ENCODE data around the gene C16orf90. TPM values are rescaled to one million over a fixed set of nuclear protein-coding genes. Genes with fewer than 3 reads are reported as not detected.

C16orf90 gene
- total and polyA plus RNA-seq, 2 experiments from 2014 or later: not detected

- H3K4me2 ChIP-seq (ENCODE audit: unreplicated experiment): no peak overlapping the region
- peaks cover 46% of the 10 kb centered on the region for H3K36me3 ChIP-seq (ENCODE audit: low read depth)
- no peak for DNase-seq
- no peaks in the 10 kb centered on the region for H4K20me1 ChIP-seq (ENCODE audit: insufficient read depth)
- H3K9me2 ChIP-seq (ENCODE audit: insufficient read depth): no peaks in the 10 kb centered on the region
- WGBS, 2 experiments (ENCODE audit: low coverage in 1 of 2, low lambda C conversion rate in 2 of 2, missing lambda C conversion rate in 2 of 2): 95% methylated on average over 23 of the region's 23 CpGs
- in situ Hi-C loops (cut with MboI): no loop called here
- H3K79me2 ChIP-seq (ENCODE audit: insufficient read depth): no peaks in the 10 kb centered on the region
- H3K27ac ChIP-seq: no peak overlapping the region
- H3K9me3 ChIP-seq (ENCODE audit: low read depth): no peaks in the 10 kb centered on the region
- H3K27me3 ChIP-seq (replicated peaks; ENCODE audit: insufficient read depth): no peaks in the 10 kb centered on the region
- no peaks in the 10 kb centered on the region for H3K4me1 ChIP-seq (ENCODE audit: insufficient read depth)
- H3K4me3 ChIP-seq: no peak overlapping the region
- H3F3A ChIP-seq (ENCODE audit: insufficient read depth): no peaks in the 10 kb centered on the region
- TF ChIP-seq EZH2 (IDR thresholded peaks at IDR 0.05; ENCODE audit: insufficient read depth, poor library complexity, severe bottlenecking) (no peak), EZH2phosphoT487 (IDR thresholded peaks at IDR 0.05; ENCODE audit: insufficient read depth, low read depth) (no peak)
- H3K9ac ChIP-seq: no peak overlapping the region
- no peak overlapping the region for H2AFZ ChIP-seq
These were observed 16.2 kb upstream of the C16orf90 start for GRCh38 chr16:3511286-3512180.

DNA sequence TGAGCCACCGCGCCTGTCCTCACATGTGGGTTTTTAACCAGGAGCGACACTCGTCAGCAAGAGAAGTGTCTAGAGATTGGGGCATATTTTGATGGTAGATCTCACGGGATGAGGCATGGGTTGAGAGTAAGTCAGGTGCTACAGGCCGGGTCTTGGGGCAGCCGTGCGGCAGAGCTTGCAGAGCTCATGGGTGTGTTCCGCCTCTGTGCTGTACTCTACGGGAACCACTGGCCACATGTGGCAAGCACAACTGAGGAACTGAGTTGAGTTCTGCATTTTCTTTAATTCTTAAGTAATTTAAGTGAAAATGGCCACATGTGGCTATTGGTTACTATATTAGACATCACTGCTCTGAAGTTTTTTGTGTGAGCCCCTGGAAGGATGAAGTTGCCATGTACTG lies 15.1 kb upstream of the C16orf90 start:
- Histone ChIP-seq H3K9me2 (ENCODE audit: insufficient read depth) (no peaks in the 10 kb centered on the region), H3K79me2 (ENCODE audit: insufficient read depth) (0 out of 2 replicates have a peak, but pooled peaks cover 6% of the 10 kb centered on the region), H3K9me3 (ENCODE audit: low read depth) (no peaks in the 10 kb centered on the region), H3K9ac (no peak overlapping the region), H3K4me2 (ENCODE audit: unreplicated experiment) (no peak overlapping the region), H3F3A (ENCODE audit: insufficient read depth) (no peaks in the 10 kb centered on the region), H3K36me3 (ENCODE audit: low read depth) (peaks cover 36% of the 10 kb centered on the region), H3K4me3 (no peak overlapping the region), H2AFZ (no peak overlapping the region), H3K4me1 (ENCODE audit: insufficient read depth) (no peaks in the 10 kb centered on the region), H4K20me1 (ENCODE audit: insufficient read depth) (no peaks in the 10 kb centered on the region), H3K27ac (no peak overlapping the region), H3K27me3 (replicated peaks; ENCODE audit: insufficient read depth) (no peaks in the 10 kb centered on the region)
- WGBS, 2 experiments (ENCODE audit: low coverage in 1 of 2, low lambda C conversion rate in 2 of 2, missing lambda C conversion rate in 2 of 2): 97 to 98% methylated on average over 10 of the region's 10 CpGs
- no peak for DNase-seq
- in situ Hi-C loops (cut with MboI): no loop called here
- no peak for TF ChIP-seq EZH2 (IDR thresholded peaks at IDR 0.05; ENCODE audit: insufficient read depth, poor library complexity, severe bottlenecking)
- TF ChIP-seq EZH2phosphoT487 (IDR thresholded peaks at IDR 0.05; ENCODE audit: insufficient read depth, low read depth): no peak

DNA sequence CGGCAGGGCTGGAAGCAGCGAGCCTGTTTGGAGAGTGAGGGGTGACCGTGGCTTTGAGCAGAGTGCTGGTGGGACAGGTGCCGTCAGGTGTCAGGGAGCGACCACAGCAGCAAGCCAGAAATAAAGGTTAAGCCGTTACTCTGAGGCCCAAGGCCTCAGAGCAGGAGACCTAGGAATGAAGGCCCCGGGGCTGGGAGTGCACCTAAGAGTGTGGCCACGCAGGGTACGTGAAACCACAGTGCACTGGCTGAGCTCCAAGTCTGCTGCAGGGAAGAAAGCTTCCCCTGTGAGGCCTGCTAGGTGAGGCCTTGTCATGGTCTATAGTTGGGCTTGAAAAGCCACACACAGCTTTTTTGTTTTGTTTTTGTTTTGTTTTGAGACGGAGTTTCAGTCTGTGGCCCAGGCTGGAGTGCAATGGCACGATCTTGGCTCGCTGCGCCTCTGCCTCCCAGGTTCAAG lies 14.2 kb upstream of the C16orf90 start:
- no peaks in the 10 kb centered on the region for H4K20me1 ChIP-seq (ENCODE audit: insufficient read depth)
- H3K9ac ChIP-seq: no peak overlapping the region
- H2AFZ ChIP-seq: no peak overlapping the region
- no peaks in the 10 kb centered on the region for H3K4me1 ChIP-seq (ENCODE audit: insufficient read depth)
- no peaks in the 10 kb centered on the region for H3K9me2 ChIP-seq (ENCODE audit: insufficient read depth)
- WGBS, 2 experiments (ENCODE audit: low coverage in 1 of 2, low lambda C conversion rate in 2 of 2, missing lambda C conversion rate in 2 of 2): 94 to 98% methylated on average over 12 to 13 of the region's 13 CpGs
- H3K27me3 ChIP-seq (replicated peaks; ENCODE audit: insufficient read depth): no peaks in the 10 kb centered on the region
- no peaks in the 10 kb centered on the region for H3K9me3 ChIP-seq (ENCODE audit: low read depth)
- peaks cover 10% of the 10 kb centered on the region; the same call in 1 of the 2 replicates for H3K79me2 ChIP-seq (ENCODE audit: insufficient read depth)
- H3K27ac ChIP-seq: no peak overlapping the region
- in situ Hi-C loops (cut with MboI): no loop called here
- no peaks in the 10 kb centered on the region for H3F3A ChIP-seq (ENCODE audit: insufficient read depth)
- no peak for DNase-seq
- TF ChIP-seq EZH2phosphoT487 (IDR thresholded peaks at IDR 0.05; ENCODE audit: insufficient read depth, low read depth): no peak
- TF ChIP-seq EZH2 (IDR thresholded peaks at IDR 0.05; ENCODE audit: insufficient read depth, poor library complexity, severe bottlenecking): no peak
- H3K36me3 ChIP-seq (ENCODE audit: low read depth): peaks cover 28% of the 10 kb centered on the region
- no peak overlapping the region for H3K4me2 ChIP-seq (ENCODE audit: unreplicated experiment)
- H3K4me3 ChIP-seq: no peak overlapping the region

GRCh38 chr16:3508736-3509135 lies 13.4 kb upstream of the C16orf90 start:
- Histone ChIP-seq H2AFZ (no peak overlapping the region), H3K4me1 (ENCODE audit: insufficient read depth) (no peaks in the 10 kb centered on the region), H3K4me2 (ENCODE audit: unreplicated experiment) (no peak overlapping the region), H3K9ac (no peak overlapping the region), H4K20me1 (ENCODE audit: insufficient read depth) (no peaks in the 10 kb centered on the region), H3K36me3 (ENCODE audit: low read depth) (peaks cover 21% of the 10 kb centered on the region), H3K9me3 (ENCODE audit: low read depth) (no peaks in the 10 kb centered on the region), H3K79me2 (ENCODE audit: insufficient read depth) (peaks cover 18% of the 10 kb centered on the region), H3K9me2 (ENCODE audit: insufficient read depth) (no peaks in the 10 kb centered on the region), H3K27me3 (replicated peaks; ENCODE audit: insufficient read depth) (no peaks in the 10 kb centered on the region), H3F3A (ENCODE audit: insufficient read depth) (no peaks in the 10 kb centered on the region), H3K27ac (no peak overlapping the region), H3K4me3 (no peak overlapping the region)
- 94 to 95% methylated on average over 7 of the region's 7 CpGs for WGBS, 2 experiments (ENCODE audit: low coverage in 1 of 2, low lambda C conversion rate in 2 of 2, missing lambda C conversion rate in 2 of 2)
- TF ChIP-seq EZH2 (IDR thresholded peaks at IDR 0.05; ENCODE audit: insufficient read depth, poor library complexity, severe bottlenecking): no peak
- no peak for TF ChIP-seq EZH2phosphoT487 (IDR thresholded peaks at IDR 0.05; ENCODE audit: insufficient read depth, low read depth)
- in situ Hi-C loops (cut with MboI): no loop called here
- DNase-seq: no peak

Measured in GM23248 (cell line).